GM12891 (cell line): ENCODE results near the gene MKI67.

ENCODE experiments used
- POLR2A ChIP-seq: IDR thresholded peaks from 2 replicates; pipeline ENCODE4 v1.6.1; 2011; ENCODE audit warnings: low read depth, low read length, control low read depth
- POLR2AphosphoS5 ChIP-seq: IDR thresholded peaks from 2 replicates; pipeline ENCODE4 v1.6.1; 2011; ENCODE audit warnings: low read depth, low read length, control low read depth
- POU2F2 ChIP-seq: IDR thresholded peaks from 2 replicates; pipeline ENCODE4 v1.6.1; 2011; ENCODE audit warnings: low read depth, mild to moderate bottlenecking, control low read depth, low read length, moderate library complexity

GRCh38 chr10:128172756-128173155 lies 46.5 kb upstream of the MKI67 start:
- TF ChIP-seq POLR2A (no peak), POLR2AphosphoS5 (no peak), POU2F2 (no peak)
